GM19395 (cell line): Measurements from ENCODE around the gene GIGYF2.
"Not testable (repeated sequence)": the region's sequence is repeated elsewhere in the genome, so short reads cannot be mapped to it uniquely, and the experiment has no call there.

ENCODE experiments used
- ATAC-seq: cut with Tn5 transposase; IDR thresholded peaks from one replicate; pipeline ENCODE4 v1.9.1; 2021; ENCODE audit warnings: mild to moderate bottlenecking, moderate library complexity; ENCODE audit not compliant: unreplicated experiment

GIGYF2 gene

DNA sequence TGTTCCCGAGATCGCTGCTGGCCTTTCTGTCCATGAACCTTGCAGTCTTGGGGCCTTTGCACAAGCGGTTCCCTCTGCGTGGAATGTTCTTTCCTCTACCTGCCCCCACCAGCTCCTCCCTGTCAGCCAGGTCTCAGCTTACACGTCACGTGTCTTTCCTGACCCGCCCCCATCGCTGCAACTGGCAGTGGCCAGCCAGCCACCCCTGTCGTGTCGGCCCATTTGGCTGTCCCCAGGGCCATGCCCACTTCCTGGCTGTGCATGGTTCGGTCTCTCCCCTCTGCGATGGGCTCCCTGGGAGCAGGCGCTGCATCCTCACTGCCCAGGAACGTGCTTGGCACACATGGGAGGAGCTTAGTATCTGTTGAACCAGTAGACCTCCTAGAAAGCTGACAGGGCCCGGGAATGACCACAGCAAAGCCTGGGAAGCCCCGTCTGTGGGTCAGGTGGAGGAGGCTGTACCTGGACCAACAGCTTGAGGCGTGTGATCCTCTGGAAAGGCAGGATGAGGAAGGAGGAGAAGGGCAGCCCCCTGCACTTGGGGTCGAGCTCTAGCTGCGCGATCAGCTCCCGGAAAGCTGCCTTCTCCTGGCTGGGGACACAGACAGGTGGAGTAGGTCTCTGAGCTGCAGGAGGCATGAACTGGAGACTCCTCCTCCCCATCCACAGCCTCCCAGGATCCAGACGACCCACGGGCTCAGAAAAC, 193.9 kb downstream of the GIGYF2 start:
- ATAC-seq = no peak

DNA sequence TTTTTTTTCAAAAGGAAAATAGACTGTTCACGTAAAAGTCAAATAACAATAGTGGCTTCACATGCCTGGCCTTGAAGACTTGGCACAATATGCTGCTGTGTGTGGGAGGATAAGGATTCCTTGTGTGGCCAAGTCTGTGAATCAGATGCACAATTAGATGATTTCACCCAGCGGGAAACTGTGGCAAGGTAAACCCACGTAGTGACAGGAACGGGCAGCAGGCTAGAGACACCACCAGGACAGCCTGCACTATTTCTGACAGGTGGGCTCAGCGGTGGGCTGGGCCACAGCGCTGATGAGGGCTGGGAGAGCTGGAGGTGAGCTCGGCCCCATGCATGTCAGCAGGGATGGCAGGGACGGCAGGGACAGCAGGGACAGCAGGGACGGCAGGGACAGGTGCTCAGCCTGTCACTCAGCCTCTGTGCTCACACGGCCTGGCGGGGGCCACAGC, 194.5 kb downstream of the GIGYF2 start:
- ATAC-seq = no peak

- ATAC-seq = no peak
These were observed 195.1 kb downstream of the GIGYF2 start for GRCh38 chr2:232892221-232892620.

- ATAC-seq = no peak
These were observed 195.7 kb downstream of the GIGYF2 start for GRCh38 chr2:232892843-232893242.

DNA sequence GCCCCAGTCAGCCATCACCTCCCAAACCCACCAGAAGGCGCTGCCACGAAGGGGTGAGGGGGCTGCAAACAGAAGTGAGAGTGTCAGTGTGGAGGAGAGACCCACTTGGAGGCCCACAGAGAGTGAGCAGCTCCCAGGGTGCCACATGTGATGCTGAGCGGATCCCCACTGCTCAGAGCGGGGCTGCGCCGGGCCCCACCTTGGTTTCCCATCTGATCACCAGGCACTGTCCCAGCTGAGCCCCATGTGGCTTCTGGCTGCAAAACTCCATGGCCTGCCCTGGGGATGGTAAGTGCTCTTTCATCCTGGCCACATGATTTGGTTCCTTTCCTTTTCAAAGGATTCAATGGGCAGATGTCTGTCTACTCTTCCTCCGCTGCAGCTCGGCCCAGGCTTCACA, 196.7 kb downstream of the GIGYF2 start:
- no peak for ATAC-seq

GRCh38 chr2:232894251-232894650, 197.1 kb downstream of the GIGYF2 start:
- ATAC-seq = no peak

- ATAC-seq = no peak
These were observed 197.6 kb downstream of the GIGYF2 start for GRCh38 chr2:232894746-232895145.

DNA sequence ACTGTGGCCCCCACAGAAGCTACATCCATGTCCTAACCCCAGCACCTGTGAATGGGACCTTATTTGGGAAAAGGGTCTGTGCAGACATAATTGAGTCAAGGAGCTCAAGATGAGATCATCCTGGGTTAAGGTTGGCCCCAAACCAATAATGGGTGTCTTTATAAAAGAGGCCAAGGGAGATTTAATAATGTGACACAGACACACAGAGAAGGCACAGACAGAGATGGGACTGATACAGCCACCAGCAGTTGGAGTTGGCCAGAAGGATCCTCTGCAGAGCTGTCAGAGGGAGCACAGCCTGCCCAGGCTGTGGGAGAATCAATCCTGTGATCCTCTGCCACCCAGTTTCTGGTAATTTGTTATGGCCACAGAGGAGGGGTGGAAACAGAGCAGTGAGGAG, 199.0 kb downstream of the GIGYF2 start:
- no peak for ATAC-seq

GRCh38 chr2:232896720-232897597, 199.8 kb downstream of the GIGYF2 start:
- no peak for ATAC-seq

DNA sequence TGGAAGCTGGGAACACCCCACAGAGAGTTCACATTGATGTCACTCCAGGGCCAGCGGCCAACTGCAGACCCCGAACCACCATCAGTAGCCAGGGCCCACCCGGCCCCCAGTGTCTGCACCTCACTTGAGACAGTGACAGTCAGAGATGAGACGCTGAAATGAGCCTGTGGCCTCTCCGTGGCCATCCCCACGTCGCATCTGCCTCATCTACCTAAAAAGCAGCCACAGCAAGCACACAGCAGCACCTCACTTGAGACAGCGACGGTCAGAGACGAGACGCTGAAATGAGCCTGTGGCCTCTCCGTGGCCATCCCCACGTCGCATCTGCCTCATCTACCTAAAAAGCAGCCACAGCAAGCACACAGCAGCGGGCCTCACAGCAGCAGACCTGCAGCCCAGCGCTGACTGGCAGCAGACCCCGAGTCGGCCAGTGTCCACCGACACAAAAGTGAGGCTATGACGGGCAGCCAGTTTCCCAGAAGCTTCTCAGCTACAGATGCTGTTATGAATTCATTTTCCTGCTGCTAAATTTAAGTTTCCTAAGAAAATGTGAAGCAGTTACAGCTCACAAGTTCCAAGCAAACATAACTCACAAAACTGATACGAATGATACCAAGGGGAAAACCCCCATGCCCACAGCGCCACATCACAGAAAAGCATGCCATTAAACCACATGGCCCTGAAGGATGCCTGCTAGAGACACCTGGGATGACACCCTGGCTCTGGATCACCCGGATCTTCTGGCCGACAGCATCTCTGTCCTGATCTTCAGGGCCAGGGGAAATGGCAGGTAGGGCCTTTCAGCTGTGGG, 200.7 kb downstream of the GIGYF2 start:
- ATAC-seq = no peak

- ATAC-seq = no peak
These were observed 201.7 kb downstream of the GIGYF2 start for GRCh38 chr2:232898592-232899543.

GRCh38 chr2:232900811-232901735, 203.9 kb downstream of the GIGYF2 start:
- no peak for ATAC-seq

DNA sequence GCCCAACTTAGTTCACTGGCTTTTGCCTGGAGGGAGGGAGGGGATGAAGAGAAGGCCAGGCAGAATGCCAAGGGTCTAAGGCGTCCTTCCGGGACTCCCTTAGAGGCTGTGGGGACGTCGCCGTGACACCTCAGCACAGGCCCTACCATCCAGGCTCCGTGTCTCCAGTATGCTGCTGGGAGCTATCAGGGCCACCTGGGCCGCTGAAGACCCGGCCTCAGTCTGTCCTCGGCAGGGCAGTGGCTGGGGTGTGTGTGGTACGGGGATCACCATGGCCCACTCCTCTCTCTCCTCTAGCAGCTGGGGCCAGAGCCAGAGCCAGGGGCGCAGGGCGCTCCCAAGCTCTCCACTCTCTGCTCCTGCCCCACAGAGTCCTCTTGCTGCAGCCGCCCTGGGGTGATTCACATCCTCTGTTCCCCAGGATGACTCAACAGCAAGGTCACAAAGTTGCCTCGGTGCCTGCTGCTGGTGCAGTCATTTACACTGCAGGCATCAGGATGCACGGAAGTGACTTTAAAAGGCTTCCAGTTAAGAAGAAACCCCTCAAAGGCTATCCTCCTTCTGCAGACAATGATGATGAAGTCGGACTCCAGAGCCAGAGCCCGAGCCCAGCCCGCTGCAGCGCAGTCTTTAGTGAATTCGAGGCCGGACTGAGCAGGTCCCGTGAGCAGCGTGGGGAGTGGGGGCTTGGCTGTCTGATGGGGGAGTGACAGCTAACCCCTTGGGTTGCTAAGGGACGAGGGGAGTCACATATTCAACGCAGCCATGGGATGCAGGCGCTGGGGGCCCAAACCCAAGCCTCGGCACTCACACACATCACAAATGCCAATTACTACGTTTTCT, 204.8 kb downstream of the GIGYF2 start:
- ATAC-seq = no peak

DNA sequence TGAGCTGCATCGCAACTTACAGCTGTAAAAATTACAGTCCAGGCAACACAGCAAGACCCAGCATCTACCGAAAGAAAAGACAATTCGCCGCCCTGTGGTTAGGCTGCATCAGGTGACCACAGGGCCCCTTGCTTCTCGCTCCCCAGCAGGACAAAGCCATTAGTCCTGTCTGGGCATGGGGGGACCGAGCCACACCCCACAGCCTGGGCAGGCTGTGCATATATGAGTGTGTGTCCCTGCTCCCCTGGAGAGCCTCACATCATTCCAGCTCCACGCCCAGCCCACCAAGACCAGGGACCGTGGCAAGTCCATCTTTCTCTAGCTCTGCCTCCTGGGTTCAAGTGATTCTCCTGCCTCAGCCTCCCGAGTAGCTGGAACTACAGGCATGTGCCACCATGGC, 206.9 kb downstream of the GIGYF2 start:
- ATAC-seq = no peak

DNA sequence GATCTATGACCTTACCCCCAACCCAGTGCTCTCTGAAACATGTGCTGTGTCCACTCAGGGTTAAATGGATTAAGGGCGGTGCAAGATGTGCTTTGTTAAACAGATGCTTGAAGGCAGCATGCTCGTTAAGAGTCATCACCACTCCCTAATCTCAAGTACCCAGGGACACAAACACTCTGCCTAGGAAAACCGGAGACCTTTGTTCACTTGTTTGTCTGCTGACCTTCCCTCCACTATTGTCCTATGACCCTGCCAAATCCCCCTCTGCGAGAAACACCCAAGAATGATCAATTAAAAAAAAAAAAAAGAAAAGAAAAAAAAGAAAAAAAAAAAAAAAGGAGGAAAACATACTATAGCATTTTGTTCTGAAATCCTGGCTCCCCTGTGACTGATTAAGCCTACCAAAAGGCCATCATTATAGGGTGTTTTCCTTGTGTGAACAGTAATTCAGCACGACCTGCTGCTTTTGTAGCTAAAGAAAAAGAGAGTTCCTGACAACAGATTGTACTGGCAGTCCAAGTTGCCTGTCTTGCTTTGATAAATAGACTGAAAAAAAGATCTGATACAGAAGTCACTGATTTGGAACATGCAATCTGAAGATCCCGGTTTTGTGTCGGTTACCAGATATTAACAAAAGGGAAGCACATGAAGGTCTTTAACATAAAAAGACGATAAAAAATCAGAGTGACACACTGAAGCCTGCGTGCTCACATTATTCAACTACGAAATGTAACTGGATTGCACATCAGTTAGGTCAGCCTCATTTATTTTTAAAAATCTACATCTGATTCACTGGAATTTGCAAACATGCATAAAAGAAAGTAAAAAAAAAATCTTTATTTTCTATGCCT, 210.0 kb downstream of the GIGYF2 start:
- ATAC-seq = not testable (repeated sequence)

GRCh38 chr2:232907718-232908085, 210.6 kb downstream of the GIGYF2 start:
- not testable (repeated sequence) for ATAC-seq

GRCh38 chr2:232908695-232909094, 211.6 kb downstream of the GIGYF2 start:
- ATAC-seq = no peak
